GM12878 (cell line): ENCODE data around the gene EVC.

Source experiments
- CTCF ChIP-seq, 3 experiments: IDR thresholded peaks in 2 of 3; conservative IDR thresholded peaks in 1 of 3; 2 replicates each; pipeline ENCODE4 v1.5.1; 2011; ENCODE audit warnings: low read depth in 3 of 3, low read length in 3 of 3, mild to moderate bottlenecking in 3 of 3, control low read depth in 2 of 3, moderate library complexity in 2 of 3, inconsistent platforms in 1 of 3, mixed read lengths in 1 of 3; ENCODE audit not compliant: control insufficient read depth in 2 of 3, insufficient read depth in 1 of 3; ENCODE audit errors: extremely low read depth in 1 of 3
- JUND ChIP-seq: IDR thresholded peaks from 2 replicates; pipeline ENCODE4 v1.6.1; 2012; ENCODE audit warnings: low read depth, mild to moderate bottlenecking, low read length, improper control_type of control experiment, moderate library complexity
- NRF1 ChIP-seq: conservative IDR thresholded peaks from 2 replicates; pipeline ENCODE4 v1.6.1; 2011; ENCODE audit warnings: mild to moderate bottlenecking, low read depth, low read length, improper control_type of control experiment
- USF2 ChIP-seq: IDR thresholded peaks from 2 replicates; pipeline ENCODE4 v1.6.1; 2011; ENCODE audit warnings: low read depth, low read length, improper control_type of control experiment, borderline replicate concordance
- TF ChIP-seq, protein P1 (sequence below): IDR thresholded peaks from 2 replicates; pipeline ENCODE4 v1.6.1; 2011; ENCODE audit warnings: low read depth, mild to moderate bottlenecking, low read length, moderate library complexity, borderline replicate concordance; ENCODE audit errors: extremely low read depth
- TF ChIP-seq, protein P2 (sequence below): IDR thresholded peaks from 2 replicates; pipeline ENCODE4 v1.6.1; 2012; ENCODE audit warnings: low read depth, low read length, improper control_type of control experiment

DNA sequence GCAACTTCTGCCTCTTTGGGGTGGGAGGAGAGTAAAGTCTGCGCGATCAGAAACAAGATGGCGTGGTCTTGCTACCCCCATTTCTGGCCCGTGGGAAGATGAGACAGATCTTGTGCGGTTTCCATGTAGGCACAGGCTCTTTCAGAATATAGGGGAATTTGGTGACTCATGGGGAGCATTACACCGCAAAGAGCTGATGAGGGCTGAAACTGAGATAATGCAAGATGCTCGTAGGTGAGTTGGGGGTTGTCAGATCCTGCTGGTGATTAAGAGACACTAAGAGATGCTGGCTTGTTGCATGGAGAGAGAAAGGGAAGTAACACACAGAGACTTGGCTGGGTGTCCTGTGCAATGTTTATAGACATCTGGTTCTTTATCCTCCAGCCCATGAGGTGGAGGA lies 1.5 kb downstream of the EVC start:
- TF ChIP-seq USF2, result no peak
- no peak for TF ChIP-seq JUND
- TF ChIP-seq, protein P1, sequence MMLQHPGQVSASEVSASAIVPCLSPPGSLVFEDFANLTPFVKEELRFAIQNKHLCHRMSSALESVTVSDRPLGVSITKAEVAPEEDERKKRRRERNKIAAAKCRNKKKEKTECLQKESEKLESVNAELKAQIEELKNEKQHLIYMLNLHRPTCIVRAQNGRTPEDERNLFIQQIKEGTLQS, result no peak
- TF ChIP-seq NRF1, result no peak
- TF ChIP-seq CTCF (IDR thresholded peaks at IDR 0.05 in 2 of 3, conservative IDR thresholded peaks at IDR 0.05 in 1 of 3; ENCODE audit: control insufficient read depth in 2 of 3, extremely low read depth in 1 of 3, insufficient read depth in 1 of 3, low read depth in 3 of 3, low read length in 3 of 3), result no peak
- TF ChIP-seq, protein P2, sequence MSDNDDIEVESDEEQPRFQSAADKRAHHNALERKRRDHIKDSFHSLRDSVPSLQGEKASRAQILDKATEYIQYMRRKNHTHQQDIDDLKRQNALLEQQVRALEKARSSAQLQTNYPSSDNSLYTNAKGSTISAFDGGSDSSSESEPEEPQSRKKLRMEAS, result no peak
